Smooth muscle cell of the brain vasculature (primary cell): ENCODE results near the gene HMGB4.

Experiments
- DNase-seq: peaks from one replicate; pipeline ENCODE4 v3.0.0-alpha.2; 2012; ENCODE audit warnings: low read depth, low spot score

The HMGB4 gene

DNA sequence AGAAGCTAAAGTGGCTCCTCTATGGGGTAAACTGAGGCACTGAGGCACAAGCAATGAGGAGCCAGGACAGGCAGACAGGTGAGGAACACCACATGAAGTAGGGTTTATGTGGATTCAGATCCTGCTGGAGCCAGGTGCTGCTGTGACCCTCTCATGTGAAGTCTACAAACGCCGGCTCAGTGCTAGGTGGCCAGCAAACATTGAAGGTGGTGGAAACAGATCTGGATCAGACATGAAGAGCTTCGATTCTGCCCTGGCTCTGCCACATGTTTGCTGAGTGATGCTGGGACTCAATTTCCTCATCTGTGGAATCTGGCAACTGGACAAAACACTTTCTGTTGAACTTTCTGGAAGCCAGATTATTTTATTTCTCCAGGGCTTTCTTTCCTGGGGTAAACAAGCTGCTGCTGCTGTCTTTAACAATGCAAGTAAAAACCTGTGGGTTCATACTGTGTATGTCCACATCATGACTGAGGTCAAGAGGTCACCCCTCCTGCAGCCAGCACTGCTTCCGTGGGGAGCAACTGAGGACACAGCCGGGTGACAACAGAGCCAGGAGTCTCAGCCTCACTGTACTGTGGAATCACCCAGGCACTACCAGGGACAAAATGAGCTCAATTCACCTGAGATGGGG is 33.3 kb downstream of the HMGB4 start:
- DNase-seq, result no peak

DNA sequence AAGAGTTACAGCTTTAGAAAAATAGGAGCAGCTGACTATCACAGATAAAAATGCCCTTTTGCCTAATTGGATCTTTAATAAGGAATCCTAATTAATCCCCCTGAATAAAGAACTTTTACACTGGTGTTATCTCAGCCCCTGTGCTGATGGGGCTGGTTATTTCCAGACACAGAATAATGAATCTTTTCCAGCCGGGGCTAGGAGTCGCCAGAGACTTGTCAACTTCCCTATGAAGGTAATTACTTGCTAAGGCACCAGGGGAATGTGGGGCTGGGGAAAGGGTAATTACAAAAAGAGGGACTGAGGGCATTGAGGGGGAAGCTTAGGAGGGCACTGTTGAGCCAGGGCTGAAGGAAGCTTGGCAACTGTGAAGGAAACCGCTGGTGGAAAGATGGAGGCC is 34.5 kb downstream of the HMGB4 start:
- DNase-seq, result no peak

DNA sequence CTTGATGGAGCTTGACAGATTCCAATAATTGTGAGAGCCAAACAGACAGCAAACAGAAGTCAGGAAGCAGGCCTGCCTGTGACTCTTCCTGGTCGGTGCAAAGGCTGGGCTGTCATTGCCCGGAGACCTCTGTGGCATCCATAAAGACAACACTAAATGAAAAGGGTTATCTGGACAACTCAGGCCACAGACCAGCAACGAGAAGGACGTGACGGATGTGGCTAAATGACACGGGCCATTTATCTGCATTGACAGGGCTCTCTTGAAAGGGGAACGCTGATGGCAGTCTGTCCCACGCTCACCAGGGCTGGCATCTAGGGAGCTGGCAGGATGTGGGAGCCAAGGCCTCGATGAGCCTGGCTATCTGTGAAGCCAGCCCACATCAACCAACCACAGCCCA is 35.0 kb downstream of the HMGB4 start:
- DNase-seq, result no peak

DNA sequence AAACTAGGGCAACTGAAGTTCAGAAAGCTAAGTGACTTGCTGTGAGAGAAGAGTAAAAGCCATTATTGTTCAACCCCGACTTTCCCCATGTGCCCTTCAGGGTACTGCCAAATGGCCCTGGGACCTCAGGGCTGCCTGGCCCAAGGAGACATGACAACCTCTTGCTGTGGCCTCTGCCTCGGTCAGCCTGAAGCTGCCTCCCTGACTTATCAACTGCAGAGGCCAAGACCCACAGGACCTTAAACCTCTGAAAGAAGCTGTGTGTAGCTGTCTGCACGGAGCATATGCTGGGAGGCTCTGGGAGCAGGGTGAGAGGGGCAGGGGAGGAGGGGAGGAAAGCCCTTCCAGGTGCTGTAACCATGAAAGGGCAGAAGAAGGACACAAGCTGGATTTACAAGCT is 35.9 kb downstream of the HMGB4 start:
- DNase-seq, result no peak

DNA sequence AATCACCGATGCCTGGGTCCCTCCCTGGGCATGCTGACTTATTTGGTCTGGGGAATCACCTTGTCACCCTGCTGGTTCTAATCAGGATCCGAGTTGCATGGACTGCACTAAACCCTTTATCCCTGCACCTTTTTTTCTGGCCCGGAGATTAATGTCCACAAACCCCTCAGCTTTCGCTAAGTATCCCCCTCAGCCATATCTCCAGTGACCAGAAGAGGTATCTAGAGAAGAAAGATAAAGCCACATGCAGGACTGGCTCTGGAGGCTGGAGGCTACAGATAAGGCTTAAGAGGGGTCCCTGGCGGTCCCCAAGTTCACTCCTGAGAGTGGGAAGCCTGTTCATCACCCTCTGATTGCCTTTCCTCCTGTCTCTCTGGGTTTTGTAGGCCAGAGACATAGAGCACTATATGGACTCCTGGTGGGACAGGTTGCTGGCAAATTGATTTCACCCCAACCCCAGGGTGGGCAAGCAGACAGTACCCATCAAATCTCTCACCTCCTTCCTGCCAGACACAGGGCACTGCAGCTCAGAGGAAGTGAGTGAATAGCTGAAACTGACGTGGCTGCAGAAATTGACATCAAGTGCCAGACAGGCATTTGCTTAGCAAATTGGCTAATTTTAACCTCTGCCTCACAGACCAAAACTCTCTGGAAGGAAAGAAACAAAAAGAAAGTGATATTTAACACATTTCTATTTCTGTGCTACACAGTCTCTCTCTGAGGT is 38.8 kb downstream of the HMGB4 start:
- DNase-seq, result no peak

DNA sequence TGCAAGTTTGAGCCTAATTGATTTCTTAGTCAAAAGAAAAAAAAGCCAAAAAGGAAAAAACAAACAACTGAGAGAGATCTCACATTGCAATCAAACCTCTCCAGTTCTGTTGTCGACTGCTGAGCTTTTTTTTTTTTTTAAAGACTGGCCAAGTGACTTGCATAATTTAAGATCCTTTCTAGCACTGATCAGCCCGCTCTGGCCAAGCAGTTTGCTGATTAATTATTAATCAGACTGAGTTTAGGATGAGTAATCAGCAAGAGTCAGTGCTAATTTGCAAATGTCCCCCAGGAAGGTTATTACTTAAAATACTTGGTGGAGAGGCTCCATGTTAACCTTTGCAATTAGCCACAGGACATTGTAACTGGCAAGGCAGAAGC is 39.3 kb downstream of the HMGB4 start:
- no peak for DNase-seq

DNA sequence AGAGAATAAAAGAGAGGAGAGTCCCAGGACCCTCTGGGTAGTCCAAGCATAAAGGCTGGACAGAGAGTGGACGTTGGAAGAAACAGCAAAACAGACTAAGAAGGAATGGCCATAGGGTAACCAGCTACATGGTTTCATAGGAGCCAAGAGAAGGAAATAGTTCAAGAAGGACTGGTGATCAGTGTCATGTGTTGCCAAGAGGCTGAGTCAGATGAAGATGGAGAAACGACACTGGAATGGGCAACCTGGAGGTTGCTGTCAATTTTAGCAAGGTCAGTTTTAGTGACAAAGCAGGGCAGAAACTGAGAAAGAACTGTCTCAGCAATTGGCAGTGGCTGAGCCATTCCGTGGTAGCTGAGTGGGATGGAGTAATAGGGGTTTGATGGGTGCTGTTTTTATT is 41.4 kb downstream of the HMGB4 start:
- DNase-seq, result no peak

DNA sequence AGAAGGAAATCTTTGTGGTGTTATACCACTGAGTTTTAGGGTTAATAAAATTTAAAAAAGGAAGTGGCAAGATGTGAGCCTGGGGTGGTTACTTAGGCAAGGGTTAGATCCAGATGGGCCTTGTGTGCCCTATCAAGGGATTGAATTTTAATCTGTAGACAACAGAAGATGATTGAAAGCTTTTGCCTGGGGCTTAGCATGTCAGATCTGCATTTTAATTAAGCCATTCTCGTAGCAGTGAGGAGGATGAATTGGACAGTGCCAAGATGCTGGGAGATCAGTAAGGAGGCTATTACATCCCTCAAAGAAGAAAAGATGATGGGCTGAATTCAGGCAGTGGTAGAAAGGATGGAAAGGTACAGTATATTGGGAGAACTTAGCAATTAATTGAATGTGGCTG is 42.3 kb downstream of the HMGB4 start:
- no peak for DNase-seq

DNA sequence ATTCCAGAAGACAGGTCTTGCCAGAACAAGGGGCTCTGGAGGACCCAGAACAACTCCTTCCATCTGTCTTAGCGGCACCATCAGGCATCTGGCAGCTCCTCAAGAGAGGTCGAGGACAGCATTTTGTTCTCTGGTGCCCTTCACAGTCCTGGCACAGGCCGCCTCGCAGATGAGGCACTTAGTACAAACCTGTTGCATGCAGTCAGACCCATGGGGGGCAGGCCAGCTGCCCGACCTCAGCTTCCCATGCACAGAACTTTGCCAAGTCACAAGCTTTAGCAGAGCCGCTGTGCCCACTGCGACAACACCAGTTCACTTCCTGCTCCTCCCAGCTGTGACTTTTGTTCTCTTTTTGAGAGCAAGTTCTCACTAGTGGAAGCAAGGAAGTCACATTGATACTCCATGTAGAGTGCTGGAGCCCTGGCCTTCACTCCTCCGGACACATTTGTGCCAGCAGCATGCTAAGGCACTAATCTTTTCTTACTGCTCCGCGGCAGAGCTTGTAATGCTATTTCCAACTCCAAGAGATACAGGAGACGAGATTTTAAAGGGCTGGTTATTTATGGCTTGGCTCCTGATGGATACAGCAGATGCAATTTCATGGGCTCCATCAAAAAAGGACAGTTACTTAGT is 44.6 kb downstream of the HMGB4 start:
- no peak for DNase-seq
